Measurements from ENCODE around the gene ZCCHC8. TPM values are rescaled to one million over a fixed set of nuclear protein-coding genes. Genes with fewer than 3 reads are reported as not detected.
"Not testable (repeated sequence)": the region's sequence is repeated elsewhere in the genome, so short reads cannot be mapped to it uniquely, and the experiment has no call there.

ZCCHC8 gene
- total RNA-seq, 2 donors from 2014 or later, result 26.2 to 26.3 TPM

- no peak overlapping the region for H3K4me3 ChIP-seq (ENCODE audit: low read length)
- peak; percentile 46 for DNase-seq
- Mint-ChIP-seq H3K36me3 (ENCODE audit: low read depth) (peaks cover 91% of the 10 kb centered on the region), H3K27ac (no peak overlapping the region), H3K4me3 (no peak overlapping the region), H3K27me3 (ENCODE audit: insufficient read depth) (no peaks in the 10 kb centered on the region), H3K9me3 (no peaks in the 10 kb centered on the region), H3K4me1 (no peaks in the 10 kb centered on the region)
- H3K36me3 ChIP-seq (ENCODE audit: control insufficient read depth, insufficient read depth, low read length), result peaks cover 98% of the 10 kb centered on the region
- H3K9me3 ChIP-seq (ENCODE audit: control insufficient read depth, low read length), result no peaks in the 10 kb centered on the region
- WGBS, 2 experiments (ENCODE audit: insufficient coverage in 1 of 2, insufficient read length in 1 of 2), result 100% methylated on average over 2 of the region's 2 CpGs; no CpG with 5 or more reads in 1 of the 2 experiments
- no peaks in the 10 kb centered on the region for H3K4me1 ChIP-seq (ENCODE audit: control insufficient read depth, insufficient read depth, low read length)
- H3K9ac ChIP-seq (ENCODE audit: extremely low read depth, low read length, poor library complexity, severe bottlenecking), result no peak overlapping the region
- no peak overlapping the region for H3K27ac ChIP-seq (ENCODE audit: low read depth, low read length)
- no peak for TF ChIP-seq CTCF (conservative IDR thresholded peaks at IDR 0.05)
- no peaks in the 10 kb centered on the region for H3K27me3 ChIP-seq (ENCODE audit: control insufficient read depth, insufficient read depth, low read length, poor library complexity, severe bottlenecking)
Observed at GRCh38 chr12:122515275-122515674, 14.5 kb upstream of the ZCCHC8 start.

GRCh38 chr12:122513660-122514059, 12.9 kb upstream of the ZCCHC8 start:
- H3K27me3 Mint-ChIP-seq (ENCODE audit: insufficient read depth), result no peaks in the 10 kb centered on the region
- peak; percentile 45 for DNase-seq
- Histone ChIP-seq H3K4me3 (ENCODE audit: low read length) (no peak overlapping the region), H3K27ac (ENCODE audit: low read depth, low read length) (no peak overlapping the region), H3K36me3 (ENCODE audit: control insufficient read depth, insufficient read depth, low read length) (peaks cover 98% of the 10 kb centered on the region), H3K9ac (ENCODE audit: extremely low read depth, low read length, poor library complexity, severe bottlenecking) (no peak overlapping the region), H3K27me3 (ENCODE audit: control insufficient read depth, insufficient read depth, low read length, poor library complexity, severe bottlenecking) (no peaks in the 10 kb centered on the region), H3K9me3 (ENCODE audit: control insufficient read depth, low read length) (no peaks in the 10 kb centered on the region), H3K4me1 (ENCODE audit: control insufficient read depth, insufficient read depth, low read length) (no peaks in the 10 kb centered on the region)
- no peaks in the 10 kb centered on the region for H3K4me1 Mint-ChIP-seq
- no peak overlapping the region for H3K4me3 Mint-ChIP-seq
- no peaks in the 10 kb centered on the region for H3K9me3 Mint-ChIP-seq
- no peak for TF ChIP-seq CTCF (conservative IDR thresholded peaks at IDR 0.05)
- 95 to 98% methylated on average over 4 of the region's 4 CpGs for WGBS, 2 experiments (ENCODE audit: insufficient coverage in 1 of 2, insufficient read length in 1 of 2)
- peaks cover 93% of the 10 kb centered on the region for H3K36me3 Mint-ChIP-seq (ENCODE audit: low read depth)
- H3K27ac Mint-ChIP-seq, result peak overlapping the region; percentile 55

- not testable (repeated sequence) for H3K27ac Mint-ChIP-seq; H3K9me3 ChIP-seq (ENCODE audit: control insufficient read depth, low read length); H3K4me3 ChIP-seq (ENCODE audit: low read length); H3K27me3 Mint-ChIP-seq (ENCODE audit: insufficient read depth); H3K4me1 ChIP-seq (ENCODE audit: control insufficient read depth, insufficient read depth, low read length); H3K27ac ChIP-seq (ENCODE audit: low read depth, low read length); H3K9me3 Mint-ChIP-seq; H3K4me1 Mint-ChIP-seq; H3K27me3 ChIP-seq (ENCODE audit: control insufficient read depth, insufficient read depth, low read length, poor library complexity, severe bottlenecking); H3K9ac ChIP-seq (ENCODE audit: extremely low read depth, low read length, poor library complexity, severe bottlenecking); H3K4me3 Mint-ChIP-seq; DNase-seq
- peaks cover 98% of the 10 kb centered on the region for H3K36me3 ChIP-seq (ENCODE audit: control insufficient read depth, insufficient read depth, low read length)
- peaks cover 92% of the 10 kb centered on the region for H3K36me3 Mint-ChIP-seq (ENCODE audit: low read depth)
- WGBS, 2 experiments (ENCODE audit: insufficient coverage in 1 of 2, insufficient read length in 1 of 2), result 96% methylated on average over 2 of the region's 3 CpGs; no CpG with 5 or more reads in 1 of the 2 experiments
Observed at GRCh38 chr12:122513028-122513427, 12.3 kb upstream of the ZCCHC8 start.

GRCh38 chr12:122508163-122508562, 7.4 kb upstream of the ZCCHC8 start:
- Histone ChIP-seq H3K27me3 (ENCODE audit: control insufficient read depth, insufficient read depth, low read length, poor library complexity, severe bottlenecking) (no peaks in the 10 kb centered on the region), H3K9ac (ENCODE audit: extremely low read depth, low read length, poor library complexity, severe bottlenecking) (no peak overlapping the region), H3K4me3 (ENCODE audit: low read length) (no peak overlapping the region), H3K36me3 (ENCODE audit: control insufficient read depth, insufficient read depth, low read length) (peaks cover 98% of the 10 kb centered on the region), H3K9me3 (ENCODE audit: control insufficient read depth, low read length) (no peaks in the 10 kb centered on the region), H3K4me1 (ENCODE audit: control insufficient read depth, insufficient read depth, low read length) (no peaks in the 10 kb centered on the region), H3K27ac (ENCODE audit: low read depth, low read length) (no peak overlapping the region)
- H3K27ac Mint-ChIP-seq, result no peak overlapping the region
- no peak for TF ChIP-seq CTCF (conservative IDR thresholded peaks at IDR 0.05)
- no peaks in the 10 kb centered on the region for H3K9me3 Mint-ChIP-seq
- H3K4me1 Mint-ChIP-seq, result no peaks in the 10 kb centered on the region
- peaks cover 87% of the 10 kb centered on the region for H3K36me3 Mint-ChIP-seq (ENCODE audit: low read depth)
- no peak for DNase-seq
- WGBS, 2 experiments (ENCODE audit: insufficient coverage in 1 of 2, insufficient read length in 1 of 2), result 95% methylated on average over 5 of the region's 5 CpGs
- no peaks in the 10 kb centered on the region for H3K27me3 Mint-ChIP-seq (ENCODE audit: insufficient read depth)
- no peak overlapping the region for H3K4me3 Mint-ChIP-seq
